Activated CD8-positive, alpha-beta memory T cell treated with anti-CD3 and anti-CD28 coated beads, Interleukin-2, amount 10 ng/mL, durations not matched to agents 7 days and 5 days (primary cell): ENCODE results near the gene EZR. TPM values are rescaled to one million over a fixed set of nuclear protein-coding genes. Genes with fewer than 3 reads are reported as not detected.
A peak's percentile ranks its signal among the peaks of the same experiment; 100 is the strongest.

Experiments used
- ATAC-seq: fragments of 150-1000 bp; cut with Tn5 transposase; one replicate; pipeline ENCODE4 v1.10.0; 2021; ENCODE audit warnings: moderate library complexity
- CTCF ChIA-PET: fragments of 350-600 bp; sonication (Branson Sonifier 250); formaldehyde crosslinking; loops from one replicate; lab custom pipeline; 2021; ENCODE audit warnings: antibody characterized with exemption; lab: Charles Lee
- DNase-seq: peaks from one replicate; pipeline ENCODE4 v3.0.0-alpha.2; 2020
- H3K27ac Mint-ChIP-seq: one replicate; pipeline ENCODE4 v1.8.0; 2021; ENCODE audit warnings: mild to moderate bottlenecking, mixed read lengths
- H3K27me3 Mint-ChIP-seq: one replicate; pipeline ENCODE4 v1.8.0; 2021; ENCODE audit warnings: mixed read lengths
- H3K36me3 Mint-ChIP-seq: one replicate; pipeline ENCODE4 v1.8.0; 2021; ENCODE audit warnings: mild to moderate bottlenecking, mixed read lengths
- H3K4me1 Mint-ChIP-seq: one replicate; pipeline ENCODE4 v1.8.0; 2021; ENCODE audit warnings: mixed read lengths
- H3K4me3 Mint-ChIP-seq: one replicate; pipeline ENCODE4 v1.8.0; 2021; ENCODE audit warnings: mild to moderate bottlenecking, moderate library complexity, mixed read lengths
- H3K9me3 Mint-ChIP-seq: one replicate; pipeline ENCODE4 v1.8.0; 2022; ENCODE audit warnings: low read depth, mixed read lengths
- total RNA-seq, 2 experiments: library from RNA; stranded (reverse); gene quantifications; one replicate each; pipeline ENCODE4 v1.2.3, GENCODE V29; 2021

Gene EZR
- total RNA-seq, 2 experiments from 2014 or later: 187 to 214 TPM

DNA sequence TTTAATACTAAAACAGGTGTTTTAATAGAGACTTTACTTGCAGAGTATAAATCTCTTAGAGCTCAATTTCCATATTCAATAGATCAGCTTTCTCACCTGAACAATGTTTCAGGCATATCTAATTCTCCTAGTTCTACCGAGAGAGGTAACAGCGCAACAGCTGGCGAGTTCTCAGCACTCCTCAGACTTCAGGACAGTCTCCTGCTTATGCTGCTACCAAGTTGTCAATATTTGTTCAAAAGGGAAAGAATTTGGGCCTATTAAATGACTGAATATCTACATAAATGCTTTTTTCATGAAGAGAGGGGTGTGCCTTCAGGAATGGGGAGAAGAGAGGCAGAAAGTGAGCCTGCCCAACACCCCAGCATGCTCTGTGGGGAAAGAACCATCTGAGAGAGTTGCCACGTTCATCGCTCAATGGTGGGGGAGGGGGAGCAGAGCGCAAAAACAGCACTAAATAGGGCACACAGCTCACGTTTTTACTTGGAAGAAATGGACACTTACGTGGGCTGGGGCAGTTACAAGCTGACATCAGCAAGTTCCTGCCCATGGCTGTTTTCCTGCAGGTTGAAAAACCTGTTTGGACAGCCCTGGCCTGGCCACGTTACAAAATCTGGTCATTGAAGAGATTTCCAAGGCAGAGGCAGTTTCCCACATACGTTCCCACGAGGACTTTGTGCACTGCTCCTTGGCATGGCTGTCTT, 38.0 kb downstream of the EZR start:
- ATAC-seq: no peak
- Mint-ChIP-seq H3K27me3 (no peaks in the 10 kb centered on the region), H3K9me3 (no peaks in the 10 kb centered on the region), H3K4me1 (peaks cover 22% of the 10 kb centered on the region), H3K36me3 (peaks cover 76% of the 10 kb centered on the region), H3K27ac (no peak overlapping the region), H3K4me3 (no peak overlapping the region)
- CTCF ChIA-PET: interaction anchor here (1.3 kb wide), 1 partner anchor 90 kb away, joined by 5 read pairs; no protein-coding TSS in a partner anchor
- DNase-seq: no peak

DNA sequence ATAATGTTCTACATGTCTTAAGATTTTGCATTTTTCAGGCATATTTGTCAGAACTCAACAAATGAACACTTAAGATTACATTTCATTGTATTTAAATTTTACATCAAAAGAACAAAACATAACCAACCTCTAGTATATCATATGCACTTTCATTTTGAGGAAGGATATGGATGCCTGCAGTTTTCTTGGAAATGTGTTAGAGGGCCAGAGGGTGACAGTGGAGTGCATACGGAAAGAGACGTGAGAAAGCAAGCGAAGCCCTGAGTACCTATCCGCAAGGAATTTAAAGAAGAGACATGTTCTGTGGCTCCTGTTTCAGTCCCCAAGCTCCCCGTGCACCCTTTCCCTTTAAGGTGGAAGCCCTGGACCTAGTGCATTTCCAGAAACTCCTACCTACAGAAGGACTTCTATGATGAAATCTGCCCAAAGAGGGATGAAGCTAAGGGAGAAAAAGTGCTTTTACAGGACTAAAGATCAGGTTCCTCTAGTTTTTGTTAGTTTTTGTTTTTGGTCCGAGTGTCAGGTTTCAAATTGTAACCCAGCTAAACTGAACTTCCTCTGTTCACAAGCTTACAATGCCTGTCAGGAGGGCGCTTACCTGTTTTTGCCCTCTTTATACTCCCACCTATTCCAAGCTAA, 38.8 kb downstream of the EZR start:
- Mint-ChIP-seq H3K4me1 (peaks cover 21% of the 10 kb centered on the region), H3K27ac (peak overlapping the region; percentile 17)
- ATAC-seq: no peak

DNA sequence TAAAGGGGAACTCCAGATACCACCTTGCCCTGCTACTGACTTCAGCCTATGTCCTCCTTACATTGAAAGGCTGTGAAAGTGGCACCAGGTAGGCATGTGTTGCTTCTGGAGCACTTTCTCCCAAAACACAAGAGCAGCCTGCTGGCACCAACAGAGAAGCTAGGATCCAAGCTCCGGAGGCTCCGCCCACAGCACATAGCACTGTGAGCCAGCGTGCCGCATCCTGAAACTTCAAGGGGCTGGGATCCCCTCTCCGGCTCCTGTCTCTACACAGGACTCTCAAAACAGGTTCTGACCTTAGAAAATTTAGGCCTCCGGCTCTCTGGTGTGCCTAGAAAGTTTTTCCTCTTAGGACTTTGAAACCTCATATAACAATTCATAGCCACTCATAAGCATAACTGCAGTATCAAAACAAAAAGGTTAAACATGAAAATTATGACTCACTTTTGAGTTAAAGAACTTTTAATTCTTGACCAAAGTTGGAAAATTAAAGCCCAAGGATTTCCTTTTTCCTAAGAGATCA, 41.1 kb downstream of the EZR start:
- no peaks in the 10 kb centered on the region for H3K9me3 Mint-ChIP-seq
- H3K27me3 Mint-ChIP-seq: no peaks in the 10 kb centered on the region
- peaks cover 72% of the 10 kb centered on the region for H3K36me3 Mint-ChIP-seq
- peaks cover 24% of the 10 kb centered on the region for H3K4me1 Mint-ChIP-seq
- H3K4me3 Mint-ChIP-seq: no peak overlapping the region
- ATAC-seq (no peak), DNase-seq (no peak)
- CTCF ChIA-PET: interaction anchor here (1.5 kb wide), 1 partner anchor 193 kb away, joined by 3 read pairs; no protein-coding TSS in a partner anchor
- no peak overlapping the region for H3K27ac Mint-ChIP-seq

More for the DNA sequence above, 38.8 kb downstream of the EZR start:
- H3K36me3 Mint-ChIP-seq: peaks cover 81% of the 10 kb centered on the region
- H3K9me3 Mint-ChIP-seq: no peaks in the 10 kb centered on the region
- DNase-seq: no peak
- no peak overlapping the region for H3K4me3 Mint-ChIP-seq
- CTCF ChIA-PET: interaction anchor here (1.3 kb wide), 1 partner anchor 354 kb away, joined by 4 read pairs; no protein-coding TSS in a partner anchor
- no peaks in the 10 kb centered on the region for H3K27me3 Mint-ChIP-seq

DNA sequence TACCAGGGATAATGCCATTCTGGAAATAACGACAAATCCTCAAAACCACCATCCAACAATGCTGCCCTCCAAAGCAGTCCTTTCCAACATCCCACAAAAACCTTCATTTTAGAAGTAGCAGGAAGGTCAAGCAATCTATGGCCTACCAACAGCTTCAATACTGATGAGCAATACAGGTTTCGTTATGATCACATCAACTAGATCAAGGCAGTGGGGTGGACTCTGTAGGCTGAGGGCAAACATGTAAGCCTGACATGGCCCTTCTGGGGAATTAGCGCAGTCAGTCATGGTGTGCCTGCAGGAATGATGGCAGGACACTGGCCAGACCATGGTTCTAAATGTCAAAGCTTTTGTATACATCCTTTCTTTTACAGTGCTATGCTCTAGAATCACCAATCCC, 41.7 kb downstream of the EZR start:
- ATAC-seq (no peak), DNase-seq (no peak)
- Mint-ChIP-seq H3K36me3 (peaks cover 71% of the 10 kb centered on the region), H3K4me3 (no peak overlapping the region), H3K27ac (peak overlapping the region; percentile 57), H3K4me1 (peaks cover 29% of the 10 kb centered on the region), H3K27me3 (no peaks in the 10 kb centered on the region), H3K9me3 (no peaks in the 10 kb centered on the region)
- CTCF ChIA-PET: interaction anchor here (0.5 kb wide), 1 partner anchor 174 kb away, joined by 3 read pairs; no protein-coding TSS in a partner anchor

DNA sequence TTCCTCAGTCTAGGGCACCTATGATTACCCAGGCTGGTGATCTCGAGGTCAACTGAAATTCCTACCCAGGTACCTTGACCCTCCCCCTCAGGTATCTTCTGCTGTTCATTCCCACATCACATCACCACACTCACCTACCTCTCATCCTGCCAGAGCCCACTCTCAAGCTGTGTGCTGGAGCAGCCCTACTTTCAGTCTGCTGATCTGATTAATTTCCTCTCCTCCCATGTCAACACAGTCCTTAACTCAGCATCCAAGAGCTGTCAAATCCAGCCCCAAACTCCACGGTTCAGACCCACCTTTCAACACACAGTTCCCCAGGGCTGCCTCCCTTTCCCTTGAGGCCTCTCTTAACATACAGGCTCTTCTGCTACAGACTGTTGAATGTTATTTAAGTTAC, 42.4 kb downstream of the EZR start:
- ATAC-seq (no peak), DNase-seq (no peak)
- Mint-ChIP-seq H3K36me3 (peaks cover 69% of the 10 kb centered on the region), H3K27me3 (no peaks in the 10 kb centered on the region), H3K27ac (peak overlapping the region; percentile 8), H3K4me3 (no peak overlapping the region), H3K9me3 (no peaks in the 10 kb centered on the region), H3K4me1 (peaks cover 31% of the 10 kb centered on the region)
- CTCF ChIA-PET: no interaction called here

DNA sequence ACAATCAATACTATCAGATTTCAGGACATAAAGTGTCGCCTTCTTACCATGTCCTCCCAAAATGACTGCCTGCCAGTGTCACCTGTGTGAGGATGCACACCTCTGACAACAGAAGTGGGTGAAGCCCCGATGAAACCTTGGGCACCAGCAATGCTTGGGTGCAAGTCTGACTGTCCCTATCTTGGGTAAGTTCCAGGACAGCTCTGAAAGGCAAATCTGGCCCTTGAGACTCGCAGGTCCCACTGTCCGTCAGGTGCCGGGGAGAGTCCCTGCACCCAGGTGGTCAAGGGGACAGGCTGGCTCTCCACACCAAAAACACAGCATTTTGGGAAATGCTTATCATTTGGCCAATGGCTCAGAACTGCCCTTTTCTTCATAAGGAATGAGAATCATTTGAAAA, 43.3 kb downstream of the EZR start:
- CTCF ChIA-PET: interaction anchor here (0.8 kb wide), 1 partner anchor 198 kb away, joined by 3 read pairs; no protein-coding TSS in a partner anchor
- no peak overlapping the region for H3K27ac Mint-ChIP-seq
- no peaks in the 10 kb centered on the region for H3K9me3 Mint-ChIP-seq
- H3K36me3 Mint-ChIP-seq: peaks cover 68% of the 10 kb centered on the region
- no peaks in the 10 kb centered on the region for H3K27me3 Mint-ChIP-seq
- DNase-seq: no peak
- peaks cover 31% of the 10 kb centered on the region for H3K4me1 Mint-ChIP-seq
- H3K4me3 Mint-ChIP-seq: no peak overlapping the region
- ATAC-seq: no peak

DNA sequence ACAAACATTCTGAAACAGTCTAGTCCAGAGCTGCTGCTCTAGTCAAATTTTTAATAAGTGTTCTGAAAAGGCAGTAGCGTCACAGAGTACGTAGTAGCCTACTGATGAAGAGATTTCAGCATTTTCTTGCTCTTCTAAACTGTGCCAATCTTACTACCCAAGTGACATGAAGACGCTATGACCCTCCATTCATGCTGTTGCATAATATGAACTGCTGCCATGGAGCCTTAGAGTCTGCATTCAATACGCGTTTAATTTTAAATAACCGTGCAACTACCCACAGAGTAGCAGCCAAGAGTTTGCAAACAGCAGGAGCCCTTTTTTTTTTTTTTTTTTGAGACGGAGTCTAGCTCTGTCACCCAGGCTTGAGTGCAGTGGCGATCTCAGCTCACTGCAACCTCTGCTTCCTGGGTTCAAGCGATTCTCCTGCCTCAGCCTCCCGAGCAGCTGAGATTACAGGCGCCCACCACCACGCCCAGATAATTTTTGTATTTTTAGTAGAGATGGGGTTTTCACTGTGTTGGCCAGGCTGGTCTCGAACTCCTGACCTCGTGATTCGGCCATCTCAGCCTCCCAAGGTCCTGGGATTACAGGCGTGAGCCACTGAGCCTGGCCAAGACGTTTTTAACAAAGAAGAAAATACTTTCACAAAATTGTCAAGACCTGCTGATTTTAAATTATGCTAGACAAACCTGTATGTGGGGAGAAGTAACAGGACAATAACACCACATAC, 44.3 kb downstream of the EZR start:
- CTCF ChIA-PET: interaction anchor here (1.6 kb wide), 1 partner anchor 14 kb away, joined by 6 read pairs; no protein-coding TSS in a partner anchor
- peaks cover 70% of the 10 kb centered on the region for H3K36me3 Mint-ChIP-seq
- no peak overlapping the region for H3K27ac Mint-ChIP-seq
- H3K9me3 Mint-ChIP-seq: no peaks in the 10 kb centered on the region
- no peak for ATAC-seq
- DNase-seq: no peak
- peaks cover 31% of the 10 kb centered on the region for H3K4me1 Mint-ChIP-seq
- H3K27me3 Mint-ChIP-seq: no peaks in the 10 kb centered on the region
- H3K4me3 Mint-ChIP-seq: no peak overlapping the region

DNA sequence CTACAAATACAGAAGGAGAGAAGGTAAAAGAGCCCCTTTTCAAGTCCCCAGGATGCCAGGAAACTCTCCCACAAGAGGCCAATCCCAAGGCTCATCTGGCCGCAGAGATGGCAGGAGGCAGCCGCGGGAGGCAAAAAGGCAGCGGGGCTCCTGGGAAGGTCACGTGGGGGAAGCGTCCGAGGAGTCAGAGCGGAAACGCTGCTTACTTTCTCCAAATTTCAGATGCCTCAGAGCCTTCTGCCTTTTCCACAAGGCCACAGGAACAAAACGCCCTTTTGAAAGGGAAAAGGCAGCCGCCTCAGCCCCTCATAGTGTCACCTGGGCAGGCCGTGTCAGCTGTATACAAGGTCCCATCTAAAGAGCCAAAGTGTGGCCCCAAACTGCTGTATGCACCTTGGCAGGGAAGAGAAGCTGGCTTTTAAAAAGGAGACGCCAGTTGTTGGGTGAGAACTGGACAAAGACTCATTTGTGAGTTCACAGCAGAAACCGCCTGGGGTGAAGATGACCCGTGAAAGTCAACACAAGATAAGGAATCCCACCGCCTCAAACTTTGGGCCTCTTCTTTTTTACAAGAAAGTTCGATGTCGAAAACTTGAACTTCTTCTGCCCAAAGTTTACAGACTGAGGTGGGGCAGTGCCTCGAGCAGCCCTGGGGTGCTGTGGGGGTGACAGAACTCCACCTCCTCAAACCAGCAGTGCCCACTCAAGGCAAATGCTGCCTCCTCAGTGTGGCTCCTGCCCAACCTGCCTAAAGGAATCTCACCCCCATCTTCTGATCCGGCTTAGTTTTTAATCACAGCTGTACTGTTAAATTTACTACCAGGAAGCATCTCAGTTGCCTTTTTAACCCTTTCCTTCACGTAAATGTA, 45.4 kb downstream of the EZR start:
- H3K9me3 Mint-ChIP-seq: no peaks in the 10 kb centered on the region
- peaks cover 26% of the 10 kb centered on the region for H3K4me1 Mint-ChIP-seq
- ATAC-seq: no peak
- DNase-seq: no peak
- CTCF ChIA-PET: interaction anchor here (1.6 to 1.7 kb wide), 2 partner anchors 15 kb away, joined by 5 to 6 read pairs; no protein-coding TSS in a partner anchor
- H3K27ac Mint-ChIP-seq: peak overlapping the region; percentile 57
- H3K36me3 Mint-ChIP-seq: peaks cover 76% of the 10 kb centered on the region
- no peaks in the 10 kb centered on the region for H3K27me3 Mint-ChIP-seq
- no peak overlapping the region for H3K4me3 Mint-ChIP-seq

DNA sequence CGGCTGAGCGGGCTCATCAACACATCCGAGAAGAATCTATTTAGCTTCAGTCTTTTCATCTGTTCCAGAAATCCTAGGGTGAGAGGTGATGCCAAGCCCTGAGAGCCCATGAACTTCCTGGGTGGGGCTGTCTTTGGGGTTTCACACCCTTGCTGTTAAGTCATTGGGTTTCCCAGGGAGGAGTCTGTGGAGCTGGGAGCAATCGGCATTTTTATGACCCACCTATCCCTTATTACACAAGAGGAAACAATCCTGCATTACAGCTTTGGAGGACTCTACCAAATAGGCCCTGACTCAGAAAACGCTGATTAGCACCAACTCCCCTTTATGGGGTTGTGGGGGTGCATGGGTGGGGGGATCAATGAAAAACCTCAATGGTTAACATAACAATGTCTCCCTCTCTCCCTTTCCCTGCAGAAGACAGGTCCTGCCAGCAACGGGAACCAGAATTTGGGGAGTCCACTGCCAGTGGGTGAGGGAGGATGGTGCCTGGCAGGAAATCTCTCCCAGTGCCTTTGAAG, 46.3 kb downstream of the EZR start:
- CTCF ChIA-PET: interaction anchor here (0.5 to 1.7 kb wide), 2 partner anchors 16 to 70 kb away, joined by 4 to 5 read pairs; no protein-coding TSS in a partner anchor
- no peak for ATAC-seq
- DNase-seq: no peak
- H3K27ac Mint-ChIP-seq: peak overlapping the region; percentile 57
- H3K4me1 Mint-ChIP-seq: peaks cover 24% of the 10 kb centered on the region
- H3K27me3 Mint-ChIP-seq: no peaks in the 10 kb centered on the region
- no peaks in the 10 kb centered on the region for H3K9me3 Mint-ChIP-seq
- H3K4me3 Mint-ChIP-seq: no peak overlapping the region
- peaks cover 78% of the 10 kb centered on the region for H3K36me3 Mint-ChIP-seq

DNA sequence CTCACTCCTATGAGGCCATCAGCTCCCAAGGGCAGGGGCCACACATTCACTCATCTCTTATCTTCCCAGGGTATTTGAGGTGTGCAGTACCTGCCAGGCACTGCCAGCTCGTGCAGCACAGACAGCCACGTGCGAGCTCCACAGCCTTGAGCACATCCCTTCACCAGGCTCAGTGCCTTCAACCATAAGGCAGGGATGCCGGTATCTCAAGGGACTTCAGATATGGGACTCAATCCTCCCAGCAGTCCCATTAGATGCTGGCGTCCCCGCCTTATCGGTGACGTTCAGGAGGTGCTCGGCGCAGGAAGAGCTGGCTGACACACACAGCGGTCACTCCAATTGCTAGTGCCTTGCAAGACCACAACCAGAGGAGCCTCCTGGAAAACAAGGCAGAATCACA, 47.0 kb downstream of the EZR start:
- CTCF ChIA-PET: interaction anchor here (1.0 to 1.7 kb wide), 3 partner anchors 10 to 201 kb away, joined by 3 to 5 read pairs (median 3); no protein-coding TSS in a partner anchor
- Mint-ChIP-seq H3K27me3 (no peaks in the 10 kb centered on the region), H3K4me1 (peaks cover 24% of the 10 kb centered on the region), H3K27ac (peak overlapping the region; percentile 57), H3K36me3 (peaks cover 78% of the 10 kb centered on the region), H3K4me3 (no peak overlapping the region), H3K9me3 (no peaks in the 10 kb centered on the region)
- DNase-seq (no peak), ATAC-seq (no peak)

DNA sequence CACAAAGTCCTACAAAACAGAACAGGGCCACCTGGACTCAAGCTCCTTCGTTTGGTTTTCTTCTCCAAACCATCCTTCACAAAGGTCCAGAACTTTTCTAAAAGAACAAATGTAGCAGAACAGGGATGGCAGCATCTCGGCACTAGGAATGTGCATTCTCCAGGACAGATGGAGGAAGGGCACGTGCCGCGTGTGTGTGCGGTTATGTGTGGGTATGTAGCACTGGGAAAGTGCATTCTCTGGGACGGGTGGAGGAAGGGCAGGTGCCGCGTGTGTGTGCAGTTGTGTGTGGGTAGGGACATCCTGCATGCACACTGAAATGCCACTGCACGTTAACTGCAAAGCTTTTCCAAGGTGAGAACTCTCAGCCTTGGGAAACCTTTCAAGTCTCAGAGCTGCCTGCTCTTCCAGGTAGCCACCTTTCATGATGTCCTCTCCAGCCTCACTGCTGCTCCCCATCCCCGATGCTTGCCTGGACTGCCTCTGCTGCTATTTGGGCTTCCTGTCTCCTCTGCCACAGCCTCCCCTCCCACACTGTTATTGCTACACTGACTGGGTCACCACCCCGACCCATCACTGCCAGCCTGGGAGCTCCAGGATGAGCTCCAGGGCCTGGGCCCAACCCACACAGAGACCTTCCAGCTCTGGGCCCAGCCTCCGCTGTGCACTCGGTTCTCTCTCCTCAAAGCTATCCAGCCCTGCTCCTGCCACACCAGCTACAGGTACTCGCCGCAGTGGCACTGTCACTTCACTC, 47.6 kb downstream of the EZR start:
- H3K4me1 Mint-ChIP-seq: peaks cover 24% of the 10 kb centered on the region
- H3K4me3 Mint-ChIP-seq: no peak overlapping the region
- no peaks in the 10 kb centered on the region for H3K27me3 Mint-ChIP-seq
- H3K36me3 Mint-ChIP-seq: peaks cover 77% of the 10 kb centered on the region
- no peaks in the 10 kb centered on the region for H3K9me3 Mint-ChIP-seq
- CTCF ChIA-PET: interaction anchor here (1.0 to 1.7 kb wide), 3 partner anchors 9 to 201 kb away, joined by 3 to 5 read pairs (median 3); no protein-coding TSS in a partner anchor
- DNase-seq (no peak), ATAC-seq (peak; percentile 13)
- peak overlapping the region; percentile 8 for H3K27ac Mint-ChIP-seq
